Stomach (tissue), 4 donors: ENCODE data around the gene CMTM2.
A peak's percentile ranks its signal among the peaks of the same experiment; 100 is the strongest.

Source experiments
- EP300 ChIP-seq: sonication (generic); formaldehyde crosslinking; IDR thresholded peaks from one replicate; pipeline ENCODE4 v1.6.1; 2017; ENCODE audit warnings: antibody characterized with exemption
- POLR2A ChIP-seq, 4 donors: fragments of 450-650 bp; IDR thresholded peaks; one replicate each; pipeline ENCODE4 v1.6.1; 2016; ENCODE audit warnings: antibody characterized with exemption in 4 of 4, control low read depth in 2 of 4, mild to moderate bottlenecking in 1 of 4, moderate library complexity in 1 of 4
- POLR2AphosphoS5 ChIP-seq, 3 donors: sonication (generic); formaldehyde crosslinking; IDR thresholded peaks; one replicate each; pipeline ENCODE4 v1.6.1; 2016; ENCODE audit warnings: antibody characterized with exemption in 3 of 3
- TF ChIP-seq, protein P1 (sequence below), 7 experiments: fragments of 450-650 bp in 4 of 7; fragments of 200-600 bp in 3 of 7; sonication (generic) in 3 of 7; IDR thresholded peaks; one replicate each; pipeline ENCODE4 v1.5.1; 2016 to 2019; ENCODE audit warnings: antibody characterized with exemption in 7 of 7, control low read depth in 2 of 7, mild to moderate bottlenecking in 1 of 7

DNA sequence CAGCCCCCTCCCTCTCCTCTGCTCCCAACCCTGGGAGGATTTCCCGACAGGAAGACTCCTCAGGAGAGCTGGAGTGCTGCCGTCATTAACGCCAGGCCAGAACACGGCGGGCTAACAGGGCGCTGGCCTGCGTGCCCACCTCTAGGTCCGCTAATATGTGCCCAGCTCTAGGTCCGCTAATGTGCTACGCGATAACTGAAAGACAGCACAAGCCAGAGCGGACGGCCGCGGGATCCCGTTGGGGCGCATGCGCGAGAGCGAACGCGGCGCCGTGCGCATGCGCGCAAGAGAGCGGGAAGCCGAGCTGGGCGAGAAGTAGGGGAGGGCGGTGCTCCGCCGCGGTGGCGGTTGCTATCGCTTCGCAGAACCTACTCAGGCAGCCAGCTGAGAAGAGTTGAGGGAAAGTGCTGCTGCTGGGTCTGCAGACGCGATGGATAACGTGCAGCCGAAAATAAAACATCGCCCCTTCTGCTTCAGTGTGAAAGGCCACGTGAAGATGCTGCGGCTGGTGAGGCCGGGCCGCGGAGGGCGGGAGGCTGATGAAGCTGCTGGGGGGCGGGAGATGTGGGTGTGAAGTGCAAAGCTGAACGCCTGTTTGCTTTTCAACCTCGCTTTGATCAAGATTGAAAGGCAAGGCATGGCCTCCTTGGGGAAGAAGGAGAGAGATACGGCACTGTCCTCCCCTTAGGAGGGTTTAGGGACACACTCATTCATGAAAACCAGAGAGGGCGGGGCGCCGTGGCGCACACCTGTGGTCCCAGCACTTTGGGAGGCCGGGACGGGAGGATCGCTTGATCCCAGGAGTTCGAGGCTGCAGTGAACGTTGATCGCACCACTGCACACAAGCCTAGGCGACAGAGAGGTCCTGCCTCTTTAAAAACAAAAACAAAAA lies 26.7 kb upstream of the CMTM2 start, which contains the start of gene CKLF:
- TF ChIP-seq EP300 (no peak), POLR2AphosphoS5 (IDR thresholded peaks at IDR 0.05) (peak; percentile 83 to 94 (median 90)), POLR2A (IDR thresholded peaks at IDR 0.05) (no peak)
- TF ChIP-seq, protein P1, sequence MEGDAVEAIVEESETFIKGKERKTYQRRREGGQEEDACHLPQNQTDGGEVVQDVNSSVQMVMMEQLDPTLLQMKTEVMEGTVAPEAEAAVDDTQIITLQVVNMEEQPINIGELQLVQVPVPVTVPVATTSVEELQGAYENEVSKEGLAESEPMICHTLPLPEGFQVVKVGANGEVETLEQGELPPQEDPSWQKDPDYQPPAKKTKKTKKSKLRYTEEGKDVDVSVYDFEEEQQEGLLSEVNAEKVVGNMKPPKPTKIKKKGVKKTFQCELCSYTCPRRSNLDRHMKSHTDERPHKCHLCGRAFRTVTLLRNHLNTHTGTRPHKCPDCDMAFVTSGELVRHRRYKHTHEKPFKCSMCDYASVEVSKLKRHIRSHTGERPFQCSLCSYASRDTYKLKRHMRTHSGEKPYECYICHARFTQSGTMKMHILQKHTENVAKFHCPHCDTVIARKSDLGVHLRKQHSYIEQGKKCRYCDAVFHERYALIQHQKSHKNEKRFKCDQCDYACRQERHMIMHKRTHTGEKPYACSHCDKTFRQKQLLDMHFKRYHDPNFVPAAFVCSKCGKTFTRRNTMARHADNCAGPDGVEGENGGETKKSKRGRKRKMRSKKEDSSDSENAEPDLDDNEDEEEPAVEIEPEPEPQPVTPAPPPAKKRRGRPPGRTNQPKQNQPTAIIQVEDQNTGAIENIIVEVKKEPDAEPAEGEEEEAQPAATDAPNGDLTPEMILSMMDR (IDR thresholded peaks at IDR 0.05): no peak
